Adipocyte (in vitro differentiated cells): ENCODE results near the gene NRG2.

ENCODE experiments used
- DNase-seq: peaks from one replicate; pipeline ENCODE4 v3.0.0-alpha.2; 2015; ENCODE audit warnings: low read depth
- H3K27me3 ChIP-seq: replicated peaks from 2 replicates; pipeline ENCODE4 v1.7.0; 2013; ENCODE audit warnings: mild to moderate bottlenecking, low read length, moderate library complexity; ENCODE audit not compliant: control insufficient read depth, insufficient read depth
- H3K36me3 ChIP-seq: 2 replicates; pipeline ENCODE4 v1.7.0; 2013; ENCODE audit warnings: low read length, mild to moderate bottlenecking, moderate library complexity; ENCODE audit not compliant: control insufficient read depth, insufficient read depth, severe bottlenecking
- H3K4me1 ChIP-seq: 2 replicates; pipeline ENCODE4 v1.7.0; 2013; ENCODE audit warnings: mild to moderate bottlenecking, low read length, moderate library complexity; ENCODE audit not compliant: control insufficient read depth, insufficient read depth
- H3K4me3 ChIP-seq: 2 replicates; pipeline ENCODE4 v1.7.0; 2013; ENCODE audit warnings: mild to moderate bottlenecking, low read length, moderate library complexity
- H3K9ac ChIP-seq: 2 replicates; pipeline ENCODE4 v1.7.0; 2013; ENCODE audit warnings: mild to moderate bottlenecking, low read length, moderate library complexity
- H3K9me3 ChIP-seq: 2 replicates; pipeline ENCODE4 v1.7.0; 2013; ENCODE audit warnings: mild to moderate bottlenecking, low read length, moderate library complexity; ENCODE audit not compliant: control insufficient read depth

The NRG2 gene

DNA sequence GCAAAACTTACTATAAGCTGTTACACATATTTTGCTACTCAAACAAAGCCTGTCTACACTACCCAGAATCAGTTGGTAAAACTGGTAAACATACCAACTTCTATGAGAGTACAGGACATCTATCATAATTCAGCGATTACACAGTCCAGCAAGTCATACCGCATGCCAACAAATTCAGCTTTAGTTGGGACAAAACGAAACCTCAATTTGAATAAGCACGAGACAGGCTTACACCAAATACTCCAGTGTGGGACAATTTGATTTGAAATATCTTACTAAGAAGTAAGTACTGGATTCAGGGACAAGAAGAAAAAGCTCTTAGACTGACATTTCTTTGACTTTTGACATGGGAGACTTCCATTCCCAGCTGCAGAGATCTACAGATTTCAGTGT, 2.0 kb downstream of the NRG2 start:
- no peaks in the 10 kb centered on the region for H3K36me3 ChIP-seq
- H3K9ac ChIP-seq: no peak overlapping the region
- peak overlapping the region; percentile 71 for H3K4me3 ChIP-seq
- DNase-seq: no peak
- H3K27me3 ChIP-seq: no peaks in the 10 kb centered on the region
- no peaks in the 10 kb centered on the region for H3K9me3 ChIP-seq
- peaks cover 41% of the 10 kb centered on the region for H3K4me1 ChIP-seq

GRCh38 chr5:140040358-140040757, 2.7 kb downstream of the NRG2 start:
- DNase-seq: no peak
- no peaks in the 10 kb centered on the region for H3K9me3 ChIP-seq
- H3K27me3 ChIP-seq: no peaks in the 10 kb centered on the region
- H3K4me1 ChIP-seq: peaks cover 48% of the 10 kb centered on the region
- no peak overlapping the region for H3K4me3 ChIP-seq
- peak overlapping the region; percentile 56 for H3K9ac ChIP-seq
- H3K36me3 ChIP-seq: no peaks in the 10 kb centered on the region

- H3K9me3 ChIP-seq: no peaks in the 10 kb centered on the region
- peak; percentile 6 for DNase-seq
- no peak overlapping the region for H3K9ac ChIP-seq
- H3K36me3 ChIP-seq: no peaks in the 10 kb centered on the region
- H3K4me3 ChIP-seq: peak overlapping the region; percentile 84
- H3K4me1 ChIP-seq: peaks cover 48% of the 10 kb centered on the region
- no peaks in the 10 kb centered on the region for H3K27me3 ChIP-seq
Measured at GRCh38 chr5:140039561-140039960, 3.5 kb downstream of the NRG2 start.

GRCh38 chr5:140038373-140038957, 4.6 kb downstream of the NRG2 start:
- Histone ChIP-seq H3K4me3 (peak overlapping the region; percentile 84), H3K36me3 (no peaks in the 10 kb centered on the region), H3K9ac (peak overlapping the region; percentile 78), H3K4me1 (peaks cover 45% of the 10 kb centered on the region), H3K9me3 (no peaks in the 10 kb centered on the region), H3K27me3 (no peaks in the 10 kb centered on the region)
- DNase-seq: peak; percentile 58

- H3K9me3 ChIP-seq: no peaks in the 10 kb centered on the region
- no peaks in the 10 kb centered on the region for H3K36me3 ChIP-seq
- no peaks in the 10 kb centered on the region for H3K27me3 ChIP-seq
- H3K4me1 ChIP-seq: peaks cover 44% of the 10 kb centered on the region
- DNase-seq: no peak
- H3K9ac ChIP-seq: no peak overlapping the region
- no peak overlapping the region for H3K4me3 ChIP-seq
Measured at GRCh38 chr5:140037012-140037411, 6.1 kb downstream of the NRG2 start.

GRCh38 chr5:140035881-140036280, 7.2 kb downstream of the NRG2 start:
- Histone ChIP-seq H3K4me1 (peaks cover 33% of the 10 kb centered on the region), H3K9ac (peak overlapping the region; percentile 18), H3K27me3 (no peaks in the 10 kb centered on the region), H3K4me3 (no peak overlapping the region), H3K9me3 (no peaks in the 10 kb centered on the region), H3K36me3 (no peaks in the 10 kb centered on the region)
- no peak for DNase-seq

DNA sequence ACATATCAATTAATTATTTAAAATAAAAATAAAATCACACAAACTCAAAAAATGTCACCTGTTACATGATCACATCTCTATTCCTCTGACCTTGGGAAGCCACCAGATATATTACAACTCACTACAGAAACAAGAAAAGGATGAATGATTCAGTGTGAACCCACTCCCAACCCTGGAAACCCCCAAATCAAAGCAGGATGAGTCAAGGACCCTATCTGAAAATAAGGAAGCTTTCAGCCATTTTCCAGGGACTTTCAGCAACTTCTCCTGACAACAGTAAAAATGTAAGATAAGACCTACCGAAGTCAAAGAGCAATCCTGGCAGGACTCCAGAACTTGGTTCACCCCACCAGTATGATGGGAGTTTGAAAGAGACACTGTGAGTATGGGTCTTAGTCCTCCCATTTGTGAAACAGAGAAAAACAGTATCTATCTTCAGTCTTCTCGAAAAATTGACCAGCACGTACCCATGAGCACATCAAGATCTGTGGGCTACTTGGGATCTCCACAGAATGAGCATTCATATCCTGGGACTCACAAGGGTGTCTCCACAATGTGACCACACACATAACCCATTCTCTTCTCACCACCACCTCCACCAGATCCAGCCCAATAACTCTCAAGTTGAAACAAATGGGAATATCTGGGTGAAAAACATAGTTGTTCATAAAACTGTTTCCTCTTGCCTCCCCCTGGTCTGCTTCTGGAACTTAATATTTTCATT, 9.9 kb downstream of the NRG2 start:
- no peak for DNase-seq
- Histone ChIP-seq H3K9ac (no peak overlapping the region), H3K4me3 (no peak overlapping the region), H3K36me3 (no peaks in the 10 kb centered on the region), H3K4me1 (peaks cover 11% of the 10 kb centered on the region), H3K27me3 (no peaks in the 10 kb centered on the region), H3K9me3 (no peaks in the 10 kb centered on the region)

- peaks cover 11% of the 10 kb centered on the region for H3K4me1 ChIP-seq
- no peaks in the 10 kb centered on the region for H3K27me3 ChIP-seq
- no peak for DNase-seq
- H3K9ac ChIP-seq: no peak overlapping the region
- H3K36me3 ChIP-seq: no peaks in the 10 kb centered on the region
- H3K4me3 ChIP-seq: no peak overlapping the region
- no peaks in the 10 kb centered on the region for H3K9me3 ChIP-seq
Measured at GRCh38 chr5:140032296-140032695, 10.8 kb downstream of the NRG2 start.

DNA sequence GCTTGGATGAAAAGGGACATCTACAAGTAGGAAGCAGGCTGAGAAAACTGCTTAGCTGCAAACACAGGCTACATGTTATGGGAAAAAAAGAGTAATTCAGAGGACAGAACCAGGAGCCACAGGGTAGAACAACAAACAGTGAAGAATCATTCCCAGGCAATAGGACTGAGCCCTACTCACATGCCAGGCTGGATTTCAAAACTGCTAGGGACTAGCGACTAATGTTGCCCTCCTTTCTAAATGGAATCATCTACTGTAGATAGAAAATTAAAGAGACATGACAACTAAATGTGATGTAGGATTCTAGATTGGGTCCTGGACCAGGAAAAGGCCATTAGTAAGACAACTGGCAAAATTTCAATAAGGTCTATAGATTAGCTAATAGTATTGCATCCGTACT, 15.3 kb downstream of the NRG2 start:
- Histone ChIP-seq H3K4me1 (no peaks in the 10 kb centered on the region), H3K36me3 (no peaks in the 10 kb centered on the region), H3K9ac (no peak overlapping the region), H3K27me3 (no peaks in the 10 kb centered on the region), H3K4me3 (no peak overlapping the region), H3K9me3 (no peaks in the 10 kb centered on the region)
- no peak for DNase-seq

- Histone ChIP-seq H3K4me1 (peaks cover 8% of the 10 kb centered on the region), H3K4me3 (no peak overlapping the region), H3K9ac (no peak overlapping the region), H3K27me3 (no peaks in the 10 kb centered on the region), H3K36me3 (no peaks in the 10 kb centered on the region), H3K9me3 (no peaks in the 10 kb centered on the region)
- DNase-seq: no peak
Measured at GRCh38 chr5:140025736-140026135, 17.4 kb downstream of the NRG2 start.

GRCh38 chr5:140024928-140025327, 18.2 kb downstream of the NRG2 start:
- peaks cover 8% of the 10 kb centered on the region for H3K4me1 ChIP-seq
- H3K36me3 ChIP-seq: no peaks in the 10 kb centered on the region
- no peaks in the 10 kb centered on the region for H3K9me3 ChIP-seq
- no peaks in the 10 kb centered on the region for H3K27me3 ChIP-seq
- no peak overlapping the region for H3K9ac ChIP-seq
- DNase-seq: no peak
- H3K4me3 ChIP-seq: no peak overlapping the region
